ENCODE results near the gene PARS2. TPM values are rescaled to one million over a fixed set of nuclear protein-coding genes. Genes with fewer than 3 reads are reported as not detected.

The PARS2 gene
- total and polyA plus RNA-seq, 12 donors, result 0.80 to 5.6 (median 4.1) TPM

DNA sequence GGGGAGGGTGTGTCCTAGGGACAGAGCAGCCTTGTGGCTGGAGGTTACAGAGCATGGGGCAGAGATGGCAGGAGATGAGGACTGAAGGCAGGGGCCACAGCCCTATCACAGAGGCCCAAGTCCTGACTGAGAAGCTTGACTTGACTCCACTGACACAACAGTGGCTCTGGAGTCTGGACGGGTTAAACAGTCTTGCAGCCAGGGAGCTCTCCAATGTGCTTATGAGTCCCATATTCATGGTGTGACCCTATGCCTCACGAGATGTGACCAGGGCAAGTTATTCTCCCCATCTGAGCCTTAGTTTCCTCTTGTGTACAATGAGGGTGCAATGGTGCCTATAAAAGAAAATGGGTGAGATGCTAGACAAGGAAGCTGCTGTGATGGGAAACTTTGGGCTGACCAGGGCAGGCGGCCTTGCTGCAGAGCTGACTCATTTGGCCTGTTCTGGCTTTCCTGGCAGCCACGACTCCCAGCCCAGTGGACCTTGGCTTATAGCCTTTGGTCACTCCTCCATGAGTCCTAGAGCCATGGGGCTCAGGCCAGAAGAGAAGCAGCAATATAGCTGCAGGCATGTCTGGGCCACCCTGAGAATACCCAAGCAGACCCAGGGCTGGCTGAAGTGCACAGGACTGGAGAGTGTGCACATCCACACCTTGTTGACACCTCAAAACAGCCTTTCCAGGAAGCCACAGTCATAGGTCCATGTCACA lies 39.6 kb upstream of the PARS2 start:
- no peaks in the 10 kb centered on the region for H3K36me3 ChIP-seq
- WGBS, 2 donors, result 63 to 64% methylated on average over 4 of the region's 4 CpGs
- peaks cover 0 to 56% (median 34%) of the 10 kb centered on the region in 7 donors for H3K27me3 ChIP-seq
- ATAC-seq (peak in 1 of 8 donors; percentile 30), DNase-seq (no peak)
- H3K9me3 ChIP-seq, result no peaks in the 10 kb centered on the region
- intact Hi-C loops (cut with DNase I), result loop anchor here in 7 of 10 donors (10.0 kb wide), 5 partner anchors 129 to 939 kb away; no protein-coding TSS in a partner anchor
- peaks cover 0 to 40% (median 9%) of the 10 kb centered on the region in 9 donors for H3K4me1 ChIP-seq
- TF ChIP-seq, protein P1, sequence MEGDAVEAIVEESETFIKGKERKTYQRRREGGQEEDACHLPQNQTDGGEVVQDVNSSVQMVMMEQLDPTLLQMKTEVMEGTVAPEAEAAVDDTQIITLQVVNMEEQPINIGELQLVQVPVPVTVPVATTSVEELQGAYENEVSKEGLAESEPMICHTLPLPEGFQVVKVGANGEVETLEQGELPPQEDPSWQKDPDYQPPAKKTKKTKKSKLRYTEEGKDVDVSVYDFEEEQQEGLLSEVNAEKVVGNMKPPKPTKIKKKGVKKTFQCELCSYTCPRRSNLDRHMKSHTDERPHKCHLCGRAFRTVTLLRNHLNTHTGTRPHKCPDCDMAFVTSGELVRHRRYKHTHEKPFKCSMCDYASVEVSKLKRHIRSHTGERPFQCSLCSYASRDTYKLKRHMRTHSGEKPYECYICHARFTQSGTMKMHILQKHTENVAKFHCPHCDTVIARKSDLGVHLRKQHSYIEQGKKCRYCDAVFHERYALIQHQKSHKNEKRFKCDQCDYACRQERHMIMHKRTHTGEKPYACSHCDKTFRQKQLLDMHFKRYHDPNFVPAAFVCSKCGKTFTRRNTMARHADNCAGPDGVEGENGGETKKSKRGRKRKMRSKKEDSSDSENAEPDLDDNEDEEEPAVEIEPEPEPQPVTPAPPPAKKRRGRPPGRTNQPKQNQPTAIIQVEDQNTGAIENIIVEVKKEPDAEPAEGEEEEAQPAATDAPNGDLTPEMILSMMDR (IDR thresholded peaks at IDR 0.05), result no peak
- no peak overlapping the region for H3K4me3 ChIP-seq
- no peak overlapping the region for H3K27ac ChIP-seq

DNA sequence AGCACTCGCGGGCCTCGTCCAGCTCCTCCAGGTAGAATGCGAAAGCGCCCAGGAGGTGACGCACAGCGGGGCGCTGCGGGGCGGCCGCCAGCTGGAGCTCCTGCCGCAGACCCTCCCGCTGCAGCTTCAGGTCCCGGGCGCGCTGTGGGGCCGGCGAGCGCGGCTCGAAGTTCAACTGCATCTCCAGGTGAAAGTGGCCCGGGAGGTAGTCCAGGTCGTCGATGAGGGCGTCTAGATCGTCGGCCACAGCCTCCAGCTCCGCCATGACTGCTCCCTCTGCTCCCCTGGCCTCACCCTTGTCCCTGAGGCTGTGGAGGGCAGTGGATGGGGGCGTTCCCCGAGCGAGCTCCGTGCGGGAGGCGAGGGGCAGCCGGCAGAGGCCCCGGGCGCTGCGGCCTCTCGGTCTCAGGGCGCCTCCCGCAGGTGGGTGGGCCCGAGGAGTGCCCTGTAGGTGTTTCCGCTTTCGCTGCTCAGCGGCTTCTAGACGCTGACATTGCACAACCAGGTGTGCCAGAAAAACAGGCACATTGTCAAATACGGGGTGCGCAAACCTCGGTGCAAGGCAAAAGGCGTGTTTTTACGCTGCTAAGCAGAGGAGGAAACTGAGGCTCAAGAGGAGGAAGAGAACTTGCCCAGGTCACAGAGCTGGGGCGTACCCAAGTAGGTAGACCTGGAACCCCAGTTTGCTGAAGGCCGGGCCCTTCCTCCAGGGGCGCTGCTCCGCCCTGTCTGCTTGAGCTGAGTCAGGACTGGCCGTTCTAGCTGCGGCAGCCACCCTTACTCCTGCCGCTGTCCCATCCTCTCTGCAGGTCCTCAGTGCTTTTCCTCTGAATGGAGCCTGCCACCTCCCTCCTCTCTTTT lies 36.8 kb upstream of the PARS2 start, which contains the start of gene TTC22:
Gene TTC22 (minus strand): TSS at position 425 of the 861 bp plus-strand sequence. CDS start 160 bp downstream, at position 265.
- H3K9me3 ChIP-seq, result no peaks in the 10 kb centered on the region
- peaks cover 0 to 39% (median 9%) of the 10 kb centered on the region in 9 donors for H3K4me1 ChIP-seq
- no peaks in the 10 kb centered on the region for H3K36me3 ChIP-seq
- intact Hi-C loops (cut with DNase I), result loop anchor here in 7 of 10 donors (10.0 kb wide), 5 partner anchors 126 to 936 kb away; no protein-coding TSS in a partner anchor
- H3K4me3 ChIP-seq, result peak within 1 kb of the TSS in 9 of 10 donors; percentile 1 to 62 (median 35)
- TF ChIP-seq, protein P1 (IDR thresholded peaks at IDR 0.05), result peak in 4 of 9 donors; percentile 28 to 37 (median 34)
- ATAC-seq (peak in 6 of 8 donors; percentile 58 to 76 (median 66)), DNase-seq (no peak)
- WGBS, 2 donors, result 10% methylated on average over 56 to 58 of the region's 58 CpGs
- H3K27me3 ChIP-seq, result peaks cover 0 to 59% (median 34%) of the 10 kb centered on the region in 7 donors
- peak within 1 kb of the TSS in 1 of 10 donors; percentile 74 for H3K27ac ChIP-seq

DNA sequence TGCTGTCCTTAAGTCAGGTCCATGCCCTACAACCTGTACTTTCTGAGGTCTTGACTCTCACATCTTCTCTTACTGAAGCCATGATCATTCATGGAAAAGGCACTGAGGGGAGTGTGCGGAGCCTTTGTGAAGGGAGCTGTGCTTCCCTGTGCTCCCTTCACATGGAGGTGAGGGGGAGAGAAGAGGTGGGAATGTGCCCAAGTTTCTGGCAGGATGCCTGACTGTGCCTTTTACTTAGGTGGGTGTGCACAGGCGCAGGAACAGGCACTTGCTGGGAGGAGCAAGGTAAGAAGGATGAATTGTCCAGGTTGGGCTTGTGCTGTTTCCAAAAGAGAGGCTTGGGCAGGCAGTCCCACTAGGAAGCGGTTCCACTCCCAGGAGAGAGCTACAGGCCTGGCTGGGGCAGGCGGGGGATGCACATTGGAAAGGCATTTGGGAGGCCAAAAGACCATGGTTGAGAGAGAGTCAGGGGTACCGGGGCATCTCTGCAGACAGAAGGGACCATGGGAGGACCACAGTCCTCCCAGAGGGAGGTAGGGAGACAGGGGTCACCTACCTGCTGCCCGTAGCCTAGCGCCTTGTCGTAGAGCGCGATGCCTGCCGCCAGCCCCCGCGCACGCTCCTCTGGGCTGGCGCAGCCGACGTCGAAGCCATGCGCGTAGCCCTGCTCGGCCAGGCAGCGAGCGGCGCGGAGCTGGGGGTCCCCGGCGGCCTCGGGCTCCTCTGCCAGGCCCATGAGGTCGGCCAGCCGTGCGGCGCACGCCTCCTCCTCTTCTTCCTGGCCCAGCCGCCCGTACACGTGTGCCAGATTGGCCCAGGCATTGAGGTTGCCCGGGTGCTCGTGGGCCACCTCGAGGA lies 35.9 kb upstream of the PARS2 start:
- intact Hi-C loops (cut with DNase I), result loop anchor here in 7 of 10 donors (10.0 kb wide), 5 partner anchors 125 to 935 kb away; no protein-coding TSS in a partner anchor
- 30 to 33% methylated on average over 39 of the region's 39 CpGs for WGBS, 2 donors
- no peak for DNase-seq
- no peak for ATAC-seq
- peak overlapping the region in 1 of 10 donors; percentile 74 for H3K27ac ChIP-seq
- no peaks in the 10 kb centered on the region for H3K9me3 ChIP-seq
- TF ChIP-seq, protein P1 (IDR thresholded peaks at IDR 0.05), result no peak
- no peaks in the 10 kb centered on the region for H3K36me3 ChIP-seq
- peaks cover 0 to 59% (median 34%) of the 10 kb centered on the region in 7 donors for H3K27me3 ChIP-seq
- peaks cover 0 to 39% (median 9%) of the 10 kb centered on the region in 9 donors for H3K4me1 ChIP-seq
- H3K4me3 ChIP-seq, result peak overlapping the region in 9 of 10 donors; percentile 1 to 62 (median 35)

Data from heart right ventricle (tissue), 16 donors.